GM18517 (cell line): ENCODE results near the gene AGTRAP.

Experiments
- ATAC-seq: cut with Tn5 transposase; IDR thresholded peaks from one replicate; pipeline ENCODE4 v1.9.1; 2021; ENCODE audit warnings: mild to moderate bottlenecking, moderate library complexity; ENCODE audit not compliant: unreplicated experiment

The AGTRAP gene

DNA sequence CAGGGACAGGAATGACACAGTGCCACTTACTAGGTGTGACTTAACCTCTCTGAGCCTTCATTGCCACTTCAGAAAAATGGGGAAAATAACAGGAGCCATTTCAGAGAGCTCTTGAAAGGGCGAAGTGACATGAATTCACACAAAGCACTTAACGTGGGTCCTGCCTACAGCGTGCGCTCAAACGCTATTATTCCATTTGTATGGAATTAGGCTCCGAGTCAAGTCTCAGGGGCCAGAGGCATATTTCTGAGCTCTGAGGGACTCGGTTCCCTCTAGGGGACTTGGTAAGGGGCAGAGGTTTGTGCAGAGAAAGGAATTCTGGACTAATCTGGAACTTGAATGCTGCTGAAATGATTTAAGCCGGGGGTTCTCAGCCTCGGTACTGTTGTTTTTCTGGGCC, 30.3 kb upstream of the AGTRAP start:
- ATAC-seq, result no peak

DNA sequence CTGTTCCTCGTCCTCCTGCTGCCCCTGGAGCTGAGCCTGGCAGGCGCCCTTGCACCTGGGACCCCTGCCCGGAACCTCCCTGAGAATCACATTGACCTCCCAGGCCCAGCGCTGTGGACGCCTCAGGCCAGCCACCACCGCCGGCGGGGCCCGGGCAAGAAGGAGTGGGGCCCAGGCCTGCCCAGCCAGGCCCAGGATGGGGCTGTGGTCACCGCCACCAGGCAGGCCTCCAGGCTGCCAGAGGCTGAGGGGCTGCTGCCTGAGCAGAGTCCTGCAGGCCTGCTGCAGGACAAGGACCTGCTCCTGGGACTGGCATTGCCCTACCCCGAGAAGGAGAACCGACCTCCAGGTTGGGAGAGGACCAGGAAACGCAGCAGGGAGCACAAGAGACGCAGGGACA, 29.6 kb upstream of the AGTRAP start:
- no peak for ATAC-seq

DNA sequence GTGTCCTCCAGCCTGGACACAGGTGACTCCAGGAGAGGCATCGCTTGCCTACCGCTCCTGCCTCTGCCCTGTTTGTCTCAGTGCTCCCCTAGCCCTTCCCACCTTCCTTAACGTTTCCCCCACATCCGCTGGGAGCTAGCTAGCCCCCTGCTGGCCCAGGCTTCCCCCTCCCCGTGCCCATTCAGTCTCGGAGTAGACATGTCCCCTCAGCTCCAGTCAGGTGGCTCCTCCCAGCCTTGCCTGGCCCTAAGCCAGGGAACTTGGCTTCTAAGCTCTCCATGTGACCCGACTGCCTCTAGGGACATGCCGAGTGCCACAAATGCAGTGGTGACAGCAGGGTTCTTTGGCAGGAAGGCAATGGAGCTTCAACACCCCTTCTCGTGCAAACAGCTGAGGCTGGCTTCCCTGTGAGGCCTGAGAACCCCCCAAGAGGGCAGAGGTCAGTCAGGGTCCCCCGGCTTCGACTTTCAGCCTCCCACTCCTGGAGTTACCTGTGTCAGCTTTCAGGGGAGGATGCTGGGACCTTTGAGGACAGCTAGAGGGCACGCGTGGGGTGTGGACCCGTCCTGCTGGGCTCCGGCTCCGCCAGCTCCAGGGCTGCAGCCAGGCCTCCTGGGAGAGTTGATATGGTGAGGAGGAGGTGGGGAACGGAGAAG, 28.2 kb upstream of the AGTRAP start:
- no peak for ATAC-seq

DNA sequence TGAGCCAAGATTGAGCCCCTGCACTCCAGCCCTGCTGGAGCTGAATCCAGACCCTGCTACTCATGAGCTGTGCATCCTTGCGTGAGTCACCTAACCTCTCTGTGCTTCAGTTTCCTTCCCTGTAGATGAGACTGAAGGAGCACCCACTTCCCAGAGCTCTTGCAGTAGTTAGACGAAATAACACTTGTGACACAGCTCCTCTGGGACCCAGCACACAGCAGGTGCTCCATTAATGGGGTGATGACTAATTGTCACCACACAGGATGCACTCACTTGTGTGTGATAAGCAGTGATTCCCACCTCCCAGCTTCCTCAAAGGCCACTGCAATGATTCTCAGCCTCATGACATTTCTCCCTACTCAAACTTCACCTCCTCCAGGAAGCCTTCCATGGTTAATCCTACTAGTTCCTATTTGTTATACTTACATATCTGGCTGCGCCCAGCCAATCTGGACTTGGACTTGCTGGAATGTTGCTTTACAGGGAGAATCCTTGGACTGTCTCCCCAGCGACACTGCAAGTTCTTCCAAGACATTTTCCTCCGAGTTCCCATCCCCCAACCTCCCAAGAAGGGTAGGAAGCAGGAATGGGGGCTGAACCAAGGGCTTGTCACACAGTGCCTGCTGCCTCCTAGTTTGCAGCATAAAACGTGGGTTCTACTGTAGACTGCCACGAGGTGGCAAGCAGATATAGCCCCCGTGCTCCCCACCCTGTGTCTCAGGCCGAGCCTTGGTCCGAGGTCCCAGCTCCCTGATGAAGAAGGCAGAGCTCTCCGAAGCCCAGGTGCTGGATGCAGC, 27.2 kb upstream of the AGTRAP start:
- ATAC-seq, result no peak

DNA sequence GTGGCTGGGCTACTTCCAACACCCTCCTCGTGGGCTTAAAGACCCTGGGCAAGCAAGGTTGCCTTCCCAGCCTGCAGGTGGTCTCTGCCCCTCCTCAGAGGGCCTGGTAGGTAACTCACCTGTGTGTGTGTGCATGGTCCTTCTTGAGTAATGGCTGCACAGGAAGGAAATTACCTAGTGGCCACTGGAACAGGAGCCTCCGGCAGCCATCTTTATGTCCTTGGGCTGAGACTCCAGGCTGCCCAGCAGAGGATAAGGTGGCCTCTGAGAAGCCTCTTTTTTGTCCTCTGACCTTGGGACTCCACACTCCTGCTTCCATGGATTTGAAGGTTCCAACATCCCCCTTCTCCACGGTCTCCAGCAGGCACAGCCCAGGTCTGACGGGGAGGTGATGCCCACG, 24.4 kb upstream of the AGTRAP start:
- ATAC-seq, result no peak

DNA sequence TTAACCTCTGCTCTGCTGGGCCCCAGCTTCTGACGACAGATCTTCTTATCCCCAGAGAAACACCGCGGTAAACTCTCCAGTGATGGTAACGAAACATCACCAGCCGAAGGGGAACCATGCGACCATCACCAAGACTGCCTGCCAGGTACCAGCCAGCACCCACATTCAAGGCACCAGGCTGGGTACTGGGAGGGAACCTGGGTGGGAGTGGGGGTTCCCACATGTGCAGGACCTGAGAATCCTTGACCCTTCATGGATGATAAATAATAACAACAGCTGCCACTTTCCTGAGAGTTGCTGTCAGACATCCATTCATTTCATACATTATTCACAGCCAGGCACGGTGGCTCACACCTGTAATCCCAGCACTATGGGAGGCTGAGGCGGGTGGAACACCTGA, 23.7 kb upstream of the AGTRAP start:
- ATAC-seq, result no peak

DNA sequence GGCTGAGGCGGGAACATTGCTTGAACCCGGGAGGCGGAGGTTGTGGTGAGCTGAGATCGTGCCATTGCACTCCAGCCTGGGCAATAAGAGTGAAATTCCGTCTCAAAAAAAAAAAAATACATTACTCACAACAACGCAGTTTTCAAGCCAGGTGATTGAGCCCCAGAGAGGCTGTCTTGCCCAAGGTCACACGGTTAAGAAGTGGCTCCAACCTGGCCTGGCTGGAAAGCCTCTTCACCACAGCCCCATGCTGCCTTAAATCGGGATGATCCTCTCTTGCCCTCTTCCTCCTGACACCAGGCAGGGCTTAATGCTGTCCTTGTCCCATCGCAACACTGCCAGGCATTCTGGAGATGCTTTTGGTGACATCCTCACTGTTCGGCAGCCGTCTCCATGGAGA, 22.8 kb upstream of the AGTRAP start:
- no peak for ATAC-seq

DNA sequence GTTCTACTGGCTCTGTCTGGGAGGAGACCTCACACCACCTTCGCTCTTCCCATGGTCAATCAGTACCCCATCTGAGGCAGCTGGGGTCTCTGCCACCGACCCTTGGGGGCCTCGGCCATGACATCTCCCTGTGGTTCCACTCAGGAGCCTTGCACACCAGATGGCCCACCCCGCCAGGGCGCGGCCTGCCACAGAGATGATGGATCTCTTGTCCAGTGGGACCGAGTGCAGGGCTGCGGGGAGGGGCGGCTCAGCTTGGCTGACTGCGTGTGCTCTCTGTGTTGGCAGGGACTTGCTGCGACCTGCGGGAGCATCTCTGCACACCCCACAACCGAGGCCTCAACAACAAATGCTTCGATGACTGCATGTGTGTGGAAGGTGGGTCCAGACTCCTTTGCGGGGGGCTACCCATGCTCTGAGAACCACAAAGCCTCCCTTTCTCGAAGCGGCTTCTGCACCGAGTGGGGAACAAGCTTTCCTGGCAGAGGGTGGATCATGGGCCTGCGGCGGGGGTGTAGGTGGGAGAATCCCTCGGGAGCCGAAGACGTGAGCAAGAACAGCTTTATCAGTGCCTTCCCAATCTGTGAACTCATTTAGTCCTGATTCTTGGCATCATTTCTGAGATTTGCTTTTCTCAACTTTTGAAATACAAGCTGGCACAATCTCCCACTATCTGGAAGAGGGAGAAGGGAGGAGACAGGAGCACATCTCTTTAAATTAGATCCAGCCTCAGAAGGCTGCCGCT, 20.9 kb upstream of the AGTRAP start:
- no peak for ATAC-seq

DNA sequence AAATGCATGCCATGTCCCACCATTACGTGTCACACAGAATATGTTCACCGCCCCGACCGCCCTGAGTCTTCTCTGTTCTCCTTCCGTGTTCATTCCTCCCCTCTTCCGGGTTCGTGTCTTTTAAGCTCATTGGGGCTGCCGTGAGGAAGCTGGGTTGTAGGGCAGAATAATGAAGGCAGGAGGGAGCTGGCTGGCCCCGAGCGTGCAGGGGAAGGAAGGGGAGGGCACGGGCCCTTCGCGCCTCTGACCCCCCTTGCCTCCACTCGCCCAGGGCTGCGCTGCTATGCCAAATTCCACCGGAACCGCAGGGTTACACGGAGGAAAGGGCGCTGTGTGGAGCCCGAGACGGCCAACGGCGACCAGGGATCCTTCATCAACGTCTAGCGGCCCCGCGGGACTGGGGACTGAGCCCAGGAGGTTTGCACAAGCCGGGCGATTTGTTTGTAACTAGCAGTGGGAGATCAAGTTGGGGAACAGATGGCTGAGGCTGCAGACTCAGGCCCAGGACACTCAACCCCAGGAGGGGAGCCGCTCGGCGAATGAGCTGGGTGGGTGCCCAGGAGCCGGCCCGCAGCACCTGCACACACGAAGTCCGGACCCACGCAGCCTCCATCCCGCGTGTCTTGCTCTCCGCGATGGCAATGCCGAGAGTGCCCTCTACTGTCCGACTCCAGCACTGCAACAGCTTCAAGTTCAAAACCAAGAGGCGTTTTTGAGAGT, 16.5 kb upstream of the AGTRAP start:
- ATAC-seq, result no peak

DNA sequence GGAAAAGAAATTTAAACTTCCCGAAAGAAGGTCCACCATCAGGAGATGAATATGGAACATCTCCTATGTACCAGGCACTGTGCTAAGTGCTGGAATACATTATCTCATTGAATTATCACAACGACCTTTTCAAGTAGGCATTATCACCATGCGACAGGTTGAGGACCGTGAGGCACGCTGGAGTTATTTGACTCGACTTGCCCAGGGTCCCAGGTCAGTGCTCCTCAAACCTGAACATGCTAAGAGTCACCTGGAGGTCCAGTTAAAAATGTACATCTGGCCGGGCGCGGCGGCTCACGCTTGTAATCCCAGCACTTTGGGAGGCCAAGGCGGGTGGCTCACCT, 15.9 kb upstream of the AGTRAP start:
- ATAC-seq, result no peak

DNA sequence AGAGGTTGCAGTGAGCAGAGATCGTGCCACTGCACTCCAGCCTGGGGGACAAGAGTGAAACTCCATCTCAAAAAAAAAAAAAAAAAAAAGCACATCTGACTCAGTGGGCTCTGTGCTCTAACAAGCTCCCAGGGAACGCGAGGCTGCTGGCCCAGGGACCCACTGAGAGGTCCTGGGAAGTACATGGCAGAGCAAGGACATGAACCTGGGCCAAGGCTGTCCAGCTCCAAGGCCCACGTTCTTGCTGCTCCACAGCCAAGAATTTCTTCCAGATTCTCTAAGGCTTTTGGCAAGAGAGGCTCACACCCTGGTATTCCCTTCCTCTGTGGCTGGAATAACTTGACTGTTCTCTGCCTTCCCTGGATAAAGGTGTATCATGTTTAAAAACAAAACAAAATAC, 15.4 kb upstream of the AGTRAP start:
- no peak for ATAC-seq

DNA sequence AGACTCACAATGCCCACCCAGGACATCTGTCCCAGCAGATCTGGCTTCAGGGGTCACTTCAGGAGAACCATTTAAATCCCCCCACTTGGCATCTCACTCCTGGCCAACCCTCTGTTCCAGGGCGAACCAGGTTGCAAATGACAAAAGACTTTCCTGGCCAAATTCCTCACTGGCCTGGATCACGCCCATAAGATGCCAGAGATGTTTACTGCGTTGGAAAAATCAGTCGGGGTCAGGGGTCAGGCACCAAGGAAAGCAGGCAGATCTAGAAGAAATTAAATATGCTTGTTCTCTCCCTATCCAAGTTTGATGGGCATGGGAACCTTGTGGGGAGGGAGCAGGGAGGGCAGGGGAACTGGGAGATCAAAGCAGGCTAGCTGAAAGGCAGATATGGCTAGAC, 14.6 kb upstream of the AGTRAP start:
- no peak for ATAC-seq

DNA sequence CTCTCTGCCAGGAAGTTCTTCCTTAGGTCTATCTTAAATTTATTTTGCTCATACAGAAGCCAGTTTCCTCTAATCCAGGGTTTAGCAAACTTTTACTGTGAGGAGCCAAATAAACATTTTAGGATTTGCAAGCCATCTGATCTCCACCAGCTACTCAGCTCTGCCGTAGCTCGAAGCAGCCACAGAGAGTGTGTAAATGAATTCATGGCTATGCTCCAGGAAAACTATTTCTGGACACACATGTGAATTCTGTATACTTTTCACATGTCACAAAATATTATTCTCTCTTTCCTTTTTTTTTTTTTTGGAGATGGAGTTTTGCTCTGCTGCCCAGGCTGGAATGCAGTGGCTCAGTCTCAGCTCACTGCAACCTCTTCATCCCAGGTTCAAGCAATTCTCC, 13.4 kb upstream of the AGTRAP start:
- ATAC-seq, result no peak

DNA sequence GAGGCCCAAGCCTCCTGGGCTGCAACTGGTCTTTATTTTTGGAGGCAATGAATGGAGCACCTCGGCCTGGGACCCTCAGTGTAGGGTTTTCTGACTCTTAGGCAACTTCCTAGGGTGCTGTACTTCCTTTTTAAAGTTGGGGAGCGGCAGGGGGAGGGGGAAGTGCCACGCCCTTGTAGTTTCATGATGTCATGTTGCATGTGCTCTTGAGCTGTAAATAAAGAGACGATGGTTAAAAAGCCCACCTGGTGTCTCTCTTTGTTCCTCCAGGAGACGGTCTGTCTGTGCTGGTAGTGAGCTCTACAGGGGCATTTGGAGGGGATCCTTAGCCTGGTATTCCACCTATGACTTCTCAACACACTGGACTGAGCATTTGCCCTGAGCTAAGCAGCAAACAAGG, 10.3 kb upstream of the AGTRAP start:
- no peak for ATAC-seq

DNA sequence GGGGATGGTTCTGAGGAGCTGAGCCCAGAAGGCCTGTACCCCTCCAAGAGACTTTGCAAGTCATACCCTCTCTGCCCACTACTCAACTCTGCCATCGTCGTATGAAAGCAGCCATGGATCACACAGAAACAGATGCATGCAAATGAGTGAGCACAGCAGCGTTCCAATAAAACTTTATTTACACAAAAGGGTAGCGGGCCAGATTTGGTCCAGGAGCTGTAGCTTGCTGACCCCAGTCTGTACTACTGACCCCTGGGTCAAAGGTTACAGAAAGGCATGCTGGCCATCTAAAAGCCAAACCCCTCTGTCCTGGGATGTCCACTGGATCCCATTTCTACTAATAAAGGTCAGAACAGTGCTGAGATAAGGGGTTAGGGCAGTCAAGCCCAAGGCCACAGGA, 8.8 kb upstream of the AGTRAP start:
- ATAC-seq, result no peak

DNA sequence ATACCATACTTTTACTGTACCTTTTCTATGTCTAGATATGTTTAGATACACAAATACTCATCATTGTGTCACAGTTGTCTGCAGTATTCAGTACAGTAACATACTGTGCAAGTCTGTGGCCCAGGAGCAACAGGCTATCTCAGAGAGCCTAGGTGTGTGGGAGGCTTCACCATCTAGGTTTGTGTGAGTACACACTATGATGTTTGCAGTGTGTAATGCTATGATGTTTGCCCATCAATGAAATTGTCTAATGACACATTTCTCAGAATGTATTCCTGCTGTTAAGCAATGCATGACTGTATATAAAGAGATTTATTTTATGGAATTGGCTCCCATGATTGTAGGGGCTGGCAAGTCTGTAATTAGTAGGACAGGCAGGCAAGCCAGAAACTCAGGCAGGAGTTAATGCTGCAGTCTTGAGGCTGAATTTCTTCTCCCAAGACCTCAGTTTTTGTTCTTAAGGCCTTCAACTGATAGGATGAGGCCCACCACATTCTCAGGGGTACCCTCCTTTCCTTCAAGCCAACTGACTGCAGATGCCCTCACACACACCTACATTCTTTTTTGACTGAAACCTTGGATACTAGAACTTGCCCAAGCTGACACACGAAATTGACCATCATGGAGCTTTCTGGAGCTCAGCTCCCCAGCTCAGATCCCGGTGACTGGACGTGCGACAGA, 7.7 kb upstream of the AGTRAP start:
- ATAC-seq, result no peak

DNA sequence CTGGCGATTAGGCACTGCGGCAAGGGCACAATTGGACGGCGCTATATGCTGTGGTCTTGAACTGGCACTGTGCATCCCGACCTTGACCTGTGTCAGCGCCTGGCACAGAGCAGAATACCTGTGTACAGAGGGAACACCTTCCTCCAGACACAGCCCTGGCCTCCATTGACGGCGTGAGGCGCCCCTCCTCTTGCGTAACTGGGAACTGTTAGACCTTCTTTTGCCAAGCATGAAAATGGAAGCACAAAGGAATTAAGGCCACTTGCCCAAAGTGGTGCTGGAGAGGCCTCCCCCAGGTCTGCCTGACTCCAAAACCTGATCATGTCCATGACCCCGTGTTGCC, 6.8 kb upstream of the AGTRAP start:
- ATAC-seq, result no peak

DNA sequence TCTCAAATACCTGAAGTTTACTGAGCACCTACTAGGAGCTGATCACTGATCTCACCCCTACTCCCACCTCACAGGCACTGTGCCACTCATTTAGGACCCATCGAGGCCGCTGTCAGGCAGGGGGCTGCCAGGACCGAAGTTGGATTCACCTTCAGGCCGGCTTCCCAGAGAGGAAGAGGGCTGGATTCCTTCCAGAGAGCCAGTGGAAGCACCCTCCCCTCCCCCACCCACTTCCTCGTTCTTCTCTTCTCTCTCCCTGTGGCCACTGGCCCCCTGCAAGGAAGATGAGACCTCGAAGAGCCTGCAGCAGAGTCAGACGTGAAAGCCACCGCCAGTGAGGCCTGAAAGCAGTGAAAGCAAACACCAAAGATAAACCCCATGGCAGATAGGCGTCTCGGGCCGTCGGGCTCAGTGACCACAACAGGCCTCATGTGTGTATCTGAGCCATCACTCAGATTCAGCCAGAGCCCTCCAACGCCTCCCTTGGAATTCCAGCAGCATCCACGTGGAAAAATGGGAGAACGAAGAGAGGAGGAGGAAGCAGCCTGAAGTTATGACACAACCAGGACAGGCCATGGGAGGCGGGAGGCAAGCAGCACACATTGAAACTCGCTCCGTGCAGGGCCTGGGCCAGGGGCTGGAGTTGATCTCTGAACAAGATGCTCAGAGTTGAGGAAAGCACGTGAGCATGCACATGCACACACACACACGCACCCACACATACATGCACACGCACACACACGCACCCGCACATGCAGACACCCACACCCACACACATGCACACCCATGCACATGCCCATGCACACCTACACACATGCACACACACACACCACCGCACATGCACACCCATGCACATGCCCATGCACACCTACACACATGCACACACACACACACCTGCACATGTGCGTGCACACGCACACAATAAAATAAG, 6.2 kb upstream of the AGTRAP start:
- no peak for ATAC-seq

DNA sequence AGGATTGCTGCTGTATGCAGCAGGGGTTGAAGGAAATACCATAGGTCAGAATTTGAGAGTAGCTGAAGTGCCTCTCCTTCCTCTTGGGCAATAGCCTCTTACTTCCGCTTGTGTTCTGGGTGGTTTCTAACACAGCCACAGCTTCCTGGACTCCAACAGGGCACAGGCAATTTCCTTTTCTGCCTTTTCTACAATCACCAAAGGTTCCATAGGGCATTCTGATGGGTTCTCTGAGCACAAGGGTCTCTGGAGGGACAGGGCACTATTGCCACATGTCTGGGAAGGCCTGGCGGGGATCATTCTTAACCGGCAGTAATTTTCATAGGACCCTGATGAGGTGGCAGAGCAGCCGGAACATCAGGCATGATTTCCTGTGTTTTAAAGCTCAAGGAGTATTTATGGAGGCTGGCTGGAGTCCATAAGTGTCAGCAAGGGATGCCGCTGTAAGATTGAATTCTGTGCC, 5.5 kb upstream of the AGTRAP start:
- no peak for ATAC-seq
